Esophagus muscularis mucosa (tissue), 4 donors: ENCODE measurements around the gene SERINC3.

Experiments
- EP300 ChIP-seq: sonication (generic); formaldehyde crosslinking; IDR thresholded peaks from one replicate; pipeline ENCODE4 v1.6.1; 2017; ENCODE audit warnings: antibody characterized with exemption
- POLR2A ChIP-seq: fragments of 450-650 bp; IDR thresholded peaks from one replicate; pipeline ENCODE4 v1.6.1; 2017; ENCODE audit warnings: antibody characterized with exemption, moderate library complexity, mild to moderate bottlenecking, low read depth
- POLR2AphosphoS5 ChIP-seq, 2 donors: sonication (generic); formaldehyde crosslinking; IDR thresholded peaks; one replicate each; pipeline ENCODE4 v1.6.1; 2017; ENCODE audit warnings: antibody characterized with exemption in 2 of 2
- TF ChIP-seq, protein P1 (sequence below), 3 experiments: fragments of 200-600 bp in 2 of 3; fragments of 450-650 bp in 1 of 3; sonication (generic) in 2 of 3; IDR thresholded peaks; one replicate each; pipeline ENCODE4 v1.5.1; 2017 to 2019; ENCODE audit warnings: antibody characterized with exemption in 3 of 3, mild to moderate bottlenecking in 2 of 3, moderate library complexity in 1 of 3

DNA sequence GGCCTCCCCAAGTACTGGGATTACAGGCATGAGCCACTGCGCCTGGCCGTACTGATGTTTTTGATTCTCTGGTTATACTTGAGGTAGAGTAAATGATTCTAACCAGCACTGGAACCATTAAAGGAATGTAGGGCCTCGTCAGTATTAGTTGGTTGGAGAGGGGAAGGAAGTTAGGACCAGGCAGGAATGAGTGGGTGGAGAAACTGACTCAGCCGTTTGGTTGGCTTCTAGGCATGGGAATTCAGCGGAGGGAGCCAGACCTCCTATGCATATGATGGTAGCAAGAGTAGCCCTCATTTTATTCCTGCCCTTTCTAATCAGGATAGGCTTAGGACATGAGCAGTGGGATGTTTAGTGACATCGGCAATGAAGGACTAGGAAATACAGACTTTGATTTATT, 19.0 kb upstream of the SERINC3 start:
- TF ChIP-seq POLR2A = no peak
- TF ChIP-seq, protein P1, sequence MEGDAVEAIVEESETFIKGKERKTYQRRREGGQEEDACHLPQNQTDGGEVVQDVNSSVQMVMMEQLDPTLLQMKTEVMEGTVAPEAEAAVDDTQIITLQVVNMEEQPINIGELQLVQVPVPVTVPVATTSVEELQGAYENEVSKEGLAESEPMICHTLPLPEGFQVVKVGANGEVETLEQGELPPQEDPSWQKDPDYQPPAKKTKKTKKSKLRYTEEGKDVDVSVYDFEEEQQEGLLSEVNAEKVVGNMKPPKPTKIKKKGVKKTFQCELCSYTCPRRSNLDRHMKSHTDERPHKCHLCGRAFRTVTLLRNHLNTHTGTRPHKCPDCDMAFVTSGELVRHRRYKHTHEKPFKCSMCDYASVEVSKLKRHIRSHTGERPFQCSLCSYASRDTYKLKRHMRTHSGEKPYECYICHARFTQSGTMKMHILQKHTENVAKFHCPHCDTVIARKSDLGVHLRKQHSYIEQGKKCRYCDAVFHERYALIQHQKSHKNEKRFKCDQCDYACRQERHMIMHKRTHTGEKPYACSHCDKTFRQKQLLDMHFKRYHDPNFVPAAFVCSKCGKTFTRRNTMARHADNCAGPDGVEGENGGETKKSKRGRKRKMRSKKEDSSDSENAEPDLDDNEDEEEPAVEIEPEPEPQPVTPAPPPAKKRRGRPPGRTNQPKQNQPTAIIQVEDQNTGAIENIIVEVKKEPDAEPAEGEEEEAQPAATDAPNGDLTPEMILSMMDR (IDR thresholded peaks at IDR 0.05) = no peak
- no peak for TF ChIP-seq POLR2AphosphoS5 (IDR thresholded peaks at IDR 0.05)
- no peak for TF ChIP-seq EP300
